ENCODE measurements around the gene KIAA1328.
A peak's percentile ranks its signal among the peaks of the same experiment; 100 is the strongest.

DNA sequence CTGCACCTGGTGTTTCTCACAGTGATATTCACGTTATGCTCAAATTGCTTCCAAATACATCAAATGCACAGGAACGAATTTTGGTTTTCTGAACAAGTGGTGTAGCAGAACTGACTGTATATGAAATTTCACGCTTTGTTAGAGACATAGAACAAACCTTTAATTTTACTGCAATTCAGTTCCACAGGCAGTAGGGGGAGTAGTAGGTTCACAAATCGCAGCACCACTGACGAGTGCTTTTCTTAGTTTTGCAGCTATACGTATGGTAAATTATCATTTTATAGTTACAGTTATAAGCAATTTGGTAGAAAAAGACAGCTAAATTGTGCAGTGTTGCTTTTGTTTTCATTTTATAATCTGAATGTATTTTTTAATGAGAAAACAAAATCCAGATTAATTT lies 113.3 kb downstream of the KIAA1328 start:
- TF ChIP-seq, protein P1, sequence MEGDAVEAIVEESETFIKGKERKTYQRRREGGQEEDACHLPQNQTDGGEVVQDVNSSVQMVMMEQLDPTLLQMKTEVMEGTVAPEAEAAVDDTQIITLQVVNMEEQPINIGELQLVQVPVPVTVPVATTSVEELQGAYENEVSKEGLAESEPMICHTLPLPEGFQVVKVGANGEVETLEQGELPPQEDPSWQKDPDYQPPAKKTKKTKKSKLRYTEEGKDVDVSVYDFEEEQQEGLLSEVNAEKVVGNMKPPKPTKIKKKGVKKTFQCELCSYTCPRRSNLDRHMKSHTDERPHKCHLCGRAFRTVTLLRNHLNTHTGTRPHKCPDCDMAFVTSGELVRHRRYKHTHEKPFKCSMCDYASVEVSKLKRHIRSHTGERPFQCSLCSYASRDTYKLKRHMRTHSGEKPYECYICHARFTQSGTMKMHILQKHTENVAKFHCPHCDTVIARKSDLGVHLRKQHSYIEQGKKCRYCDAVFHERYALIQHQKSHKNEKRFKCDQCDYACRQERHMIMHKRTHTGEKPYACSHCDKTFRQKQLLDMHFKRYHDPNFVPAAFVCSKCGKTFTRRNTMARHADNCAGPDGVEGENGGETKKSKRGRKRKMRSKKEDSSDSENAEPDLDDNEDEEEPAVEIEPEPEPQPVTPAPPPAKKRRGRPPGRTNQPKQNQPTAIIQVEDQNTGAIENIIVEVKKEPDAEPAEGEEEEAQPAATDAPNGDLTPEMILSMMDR (IDR thresholded peaks at IDR 0.05), result peak in 1 of 5 experiments; percentile 7
- TF ChIP-seq EP300 (IDR thresholded peaks at IDR 0.05) (no peak), POLR2A (IDR thresholded peaks at IDR 0.05) (no peak)

Data from tibial nerve (tissue), 4 donors.